ENCODE results near the gene TMEM248.

DNA sequence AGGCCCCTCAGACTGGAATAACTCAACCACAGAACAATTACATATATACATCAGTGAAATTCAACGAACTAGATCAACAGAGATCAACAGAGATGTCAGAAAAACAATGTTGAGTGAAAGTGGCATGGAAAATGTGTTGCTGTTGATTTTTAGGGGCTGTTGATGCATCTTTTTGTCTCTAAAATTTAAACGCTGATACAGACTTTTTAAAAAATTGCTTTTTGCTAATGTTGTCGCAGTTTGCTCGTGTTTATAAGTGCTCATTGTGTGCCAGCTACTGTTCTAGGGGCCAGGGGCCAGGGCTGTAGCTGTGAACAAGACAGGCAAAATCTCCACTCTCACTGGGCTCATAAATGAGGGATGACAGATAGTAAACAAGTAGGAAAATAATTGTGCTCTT is 18.3 kb downstream of the TMEM248 start:
- TF ChIP-seq, protein P1, sequence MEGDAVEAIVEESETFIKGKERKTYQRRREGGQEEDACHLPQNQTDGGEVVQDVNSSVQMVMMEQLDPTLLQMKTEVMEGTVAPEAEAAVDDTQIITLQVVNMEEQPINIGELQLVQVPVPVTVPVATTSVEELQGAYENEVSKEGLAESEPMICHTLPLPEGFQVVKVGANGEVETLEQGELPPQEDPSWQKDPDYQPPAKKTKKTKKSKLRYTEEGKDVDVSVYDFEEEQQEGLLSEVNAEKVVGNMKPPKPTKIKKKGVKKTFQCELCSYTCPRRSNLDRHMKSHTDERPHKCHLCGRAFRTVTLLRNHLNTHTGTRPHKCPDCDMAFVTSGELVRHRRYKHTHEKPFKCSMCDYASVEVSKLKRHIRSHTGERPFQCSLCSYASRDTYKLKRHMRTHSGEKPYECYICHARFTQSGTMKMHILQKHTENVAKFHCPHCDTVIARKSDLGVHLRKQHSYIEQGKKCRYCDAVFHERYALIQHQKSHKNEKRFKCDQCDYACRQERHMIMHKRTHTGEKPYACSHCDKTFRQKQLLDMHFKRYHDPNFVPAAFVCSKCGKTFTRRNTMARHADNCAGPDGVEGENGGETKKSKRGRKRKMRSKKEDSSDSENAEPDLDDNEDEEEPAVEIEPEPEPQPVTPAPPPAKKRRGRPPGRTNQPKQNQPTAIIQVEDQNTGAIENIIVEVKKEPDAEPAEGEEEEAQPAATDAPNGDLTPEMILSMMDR (IDR thresholded peaks at IDR 0.05), result no peak
- TF ChIP-seq POLR2A (IDR thresholded peaks at IDR 0.05), result no peak
